Activated T-cell treated with anti-CD3 and anti-CD28 coated beads for 24 hours (primary cell): ENCODE results near the gene LRP4.

Source experiments
- DNase-seq: peaks from one replicate; pipeline ENCODE4 v3.0.0-alpha.2; 2020; ENCODE audit warnings: low read depth

Gene LRP4

DNA sequence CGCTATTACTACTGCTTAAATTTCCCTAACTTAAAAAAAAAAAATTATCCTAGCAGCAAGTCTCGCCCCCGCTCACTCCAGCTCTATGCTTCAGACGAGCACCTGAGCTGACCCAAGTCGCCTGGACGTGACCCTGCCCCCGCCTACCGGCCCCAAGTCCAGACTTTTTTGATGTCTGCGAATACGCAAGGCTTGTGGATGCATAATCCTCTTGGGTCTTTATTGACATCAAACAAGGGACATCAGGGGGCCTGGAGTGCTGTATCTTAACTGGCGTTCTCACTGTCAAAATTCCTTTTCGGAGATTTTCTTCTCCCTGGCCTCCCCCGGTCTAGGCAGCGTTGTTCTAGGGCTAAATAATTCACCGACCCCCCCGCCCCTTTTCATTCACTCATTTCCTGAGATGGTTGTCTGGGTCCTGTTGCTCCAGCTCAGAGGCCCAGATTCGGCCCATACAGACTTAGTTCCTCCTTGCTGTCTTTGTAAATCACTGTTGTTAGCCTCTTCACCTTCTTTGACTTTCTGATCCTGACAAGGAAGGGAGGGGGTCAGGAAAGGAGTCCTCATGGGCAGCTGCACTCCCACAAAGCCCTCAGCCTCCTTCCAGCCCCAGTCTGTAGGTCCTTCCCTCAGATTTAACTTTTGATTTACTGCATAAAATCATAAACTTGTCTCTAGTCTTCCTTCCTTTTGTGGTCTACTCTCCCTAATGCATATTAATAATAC, 601 bp upstream of the LRP4 start:
- DNase-seq = no peak

DNA sequence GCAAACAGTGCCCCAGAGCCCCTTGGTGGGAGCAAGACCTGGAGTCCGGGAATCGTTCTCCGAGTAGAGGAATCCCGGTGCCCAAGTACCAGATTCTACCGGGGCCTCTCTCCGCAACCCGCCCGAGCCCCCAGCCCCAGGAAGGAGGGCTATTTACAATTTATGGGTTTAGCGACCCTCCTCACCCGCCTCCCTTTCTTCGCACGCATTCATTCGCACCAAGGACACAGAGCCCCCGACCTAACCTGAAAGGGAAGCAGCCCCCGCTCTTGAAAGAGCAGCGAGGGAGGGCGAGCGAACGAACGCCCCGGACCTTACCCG, 628 bp downstream of the LRP4 start:
- no peak for DNase-seq

DNA sequence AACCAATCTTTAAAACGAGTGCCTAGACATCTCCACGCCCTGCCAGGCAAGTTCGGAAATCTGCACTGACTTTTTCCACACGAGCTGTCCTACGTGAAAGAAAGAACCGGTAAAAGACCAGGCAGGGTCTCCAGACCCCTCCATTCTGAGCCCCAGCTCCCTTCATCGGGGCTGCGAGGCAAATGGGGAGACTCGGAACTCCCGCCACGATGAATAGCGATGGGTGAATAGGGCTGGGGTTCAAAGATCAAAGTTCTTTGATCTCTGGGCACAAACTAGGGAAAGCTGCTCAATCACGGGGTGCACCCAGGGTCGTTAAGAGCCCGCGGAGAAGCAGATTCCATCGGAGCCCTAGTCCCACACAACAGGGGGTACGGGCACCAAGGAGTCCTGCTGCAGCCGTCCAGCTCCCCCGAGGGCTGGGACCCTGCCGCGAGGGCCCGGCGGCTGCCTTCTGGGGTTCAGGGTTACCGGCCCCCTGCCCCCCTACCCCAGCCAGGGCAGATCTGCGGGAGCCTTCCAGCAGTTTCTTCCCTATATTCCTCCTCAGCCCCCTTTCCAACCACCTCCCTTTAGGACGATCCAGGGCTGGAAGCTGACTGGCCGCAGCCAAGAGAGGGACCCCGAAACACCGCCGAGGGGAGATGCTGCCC, 1.1 kb downstream of the LRP4 start:
- DNase-seq = no peak

DNA sequence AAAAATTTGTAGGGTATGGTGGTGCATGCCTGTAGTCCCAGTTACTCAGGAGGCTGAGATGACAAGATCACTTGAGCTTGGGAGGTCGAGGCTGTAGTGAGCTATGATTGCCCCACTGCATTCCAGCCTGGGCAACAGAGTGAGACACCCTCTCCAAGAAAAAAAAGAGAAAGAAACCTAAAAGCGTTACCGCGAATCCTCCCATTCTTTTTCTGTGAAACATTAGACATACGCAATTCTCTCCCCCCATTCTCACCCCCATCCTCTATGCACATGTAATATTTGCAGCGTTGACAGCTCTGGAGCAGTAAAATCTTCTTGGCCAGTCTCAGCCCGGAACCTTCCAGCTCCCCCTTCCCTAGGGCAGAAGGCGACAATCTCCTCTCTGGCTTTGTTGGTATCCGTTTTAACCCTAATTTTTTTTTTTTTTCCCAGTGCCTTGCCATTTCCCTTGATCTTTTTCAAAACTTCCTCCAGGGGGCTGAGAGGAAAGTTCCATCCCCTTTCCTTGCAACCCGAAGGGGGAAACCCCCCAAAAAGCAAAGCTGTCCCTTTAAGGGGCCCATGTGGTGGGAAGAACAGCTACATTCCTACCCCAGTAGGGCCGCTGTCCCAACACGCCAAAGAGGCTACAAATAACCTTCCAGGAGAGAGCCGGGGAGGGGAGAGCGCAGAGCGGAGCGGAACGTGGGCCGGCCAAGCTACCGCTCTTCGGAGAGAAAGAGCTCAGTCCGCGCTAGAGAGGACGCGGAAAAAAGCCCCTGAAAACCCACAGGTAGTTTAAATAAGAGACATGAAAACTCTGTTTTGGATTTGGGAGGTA, 1.9 kb downstream of the LRP4 start:
- no peak for DNase-seq

DNA sequence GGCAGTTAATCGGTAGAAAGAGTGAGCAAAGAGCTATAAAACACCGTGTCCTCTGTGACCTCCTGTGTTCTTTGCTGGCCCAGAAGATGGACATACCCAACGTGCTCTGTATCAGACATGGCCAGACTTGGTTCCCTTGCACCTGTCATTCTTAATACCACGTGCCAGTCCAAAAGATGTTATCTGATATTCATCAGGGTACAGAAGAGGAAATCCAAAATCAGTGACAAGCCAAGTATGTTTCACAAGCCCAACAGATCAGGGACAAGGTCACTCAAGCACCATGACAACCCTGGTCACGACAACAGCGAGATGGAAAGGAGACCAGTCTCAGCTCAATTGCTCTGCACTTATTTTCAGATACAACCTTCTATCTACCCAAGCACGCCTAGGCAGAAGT, 3.4 kb downstream of the LRP4 start:
- DNase-seq = no peak

DNA sequence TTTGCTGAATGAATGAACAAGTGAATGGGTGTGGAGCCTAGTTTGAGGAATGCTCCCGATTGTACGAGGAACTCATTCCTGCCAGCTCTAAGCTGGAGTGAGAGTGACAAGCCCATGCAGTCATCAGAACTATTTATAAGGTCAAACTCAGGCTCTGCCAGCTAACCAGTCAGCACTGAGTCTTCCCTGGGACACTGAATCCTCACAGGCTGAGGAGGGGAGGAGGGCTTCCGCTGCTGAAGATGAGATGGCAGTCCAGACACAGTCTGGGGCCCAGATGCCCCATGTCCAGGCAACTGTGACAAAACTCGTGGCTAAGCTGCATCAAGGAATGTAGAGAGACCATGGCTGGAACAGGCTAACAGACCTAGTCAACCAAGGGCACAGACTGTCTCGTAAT, 4.0 kb downstream of the LRP4 start:
- no peak for DNase-seq

DNA sequence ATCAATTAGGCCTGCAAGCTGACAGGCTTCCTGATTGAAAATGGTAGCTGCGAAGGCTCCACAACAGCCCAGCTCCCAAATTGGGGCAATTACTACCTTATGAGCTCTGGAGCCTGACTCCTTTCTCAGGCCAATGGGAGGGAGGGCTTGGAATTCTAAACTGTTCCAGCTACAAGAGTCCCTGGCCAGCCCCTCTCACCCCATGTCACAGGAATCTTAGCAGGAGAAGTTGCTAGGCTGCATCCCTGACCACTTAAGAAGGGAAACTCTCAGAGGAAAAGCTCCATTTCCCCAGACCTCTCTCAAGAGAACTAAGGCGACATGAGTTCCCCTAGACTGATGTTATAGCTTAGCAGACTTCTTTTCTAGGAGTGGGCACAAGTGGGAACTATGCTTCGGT, 4.9 kb downstream of the LRP4 start:
- no peak for DNase-seq

DNA sequence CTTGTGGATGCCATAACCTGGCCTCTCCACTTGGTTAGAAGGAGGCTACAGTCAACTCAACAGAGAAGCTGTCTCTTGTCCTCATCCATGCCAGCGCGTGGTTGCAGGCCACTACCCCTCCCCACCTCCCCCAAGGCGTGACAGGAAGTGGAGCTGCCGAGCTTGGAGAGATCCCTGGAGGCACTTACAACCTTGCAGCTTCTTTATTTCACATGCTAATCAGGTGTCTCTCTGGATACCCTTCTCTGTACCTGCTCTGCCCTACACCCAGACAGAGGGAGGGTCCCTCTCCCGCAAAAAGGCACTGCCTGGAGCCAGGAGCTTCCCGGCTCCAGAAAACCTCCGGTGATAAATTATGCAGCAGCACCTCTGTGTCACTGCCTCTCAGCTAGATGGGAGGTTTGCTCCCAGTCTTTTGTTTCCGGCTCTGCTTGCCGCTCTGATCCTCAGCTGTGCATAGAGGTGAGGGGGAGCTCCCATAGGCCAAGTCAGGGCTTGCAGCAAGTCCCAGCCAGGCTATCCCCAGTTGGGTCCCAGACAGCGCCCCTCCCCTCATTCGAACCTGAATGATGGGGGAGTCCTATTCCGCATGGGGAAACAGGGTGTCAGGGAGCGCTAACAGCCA, 5.7 kb downstream of the LRP4 start:
- DNase-seq = no peak

DNA sequence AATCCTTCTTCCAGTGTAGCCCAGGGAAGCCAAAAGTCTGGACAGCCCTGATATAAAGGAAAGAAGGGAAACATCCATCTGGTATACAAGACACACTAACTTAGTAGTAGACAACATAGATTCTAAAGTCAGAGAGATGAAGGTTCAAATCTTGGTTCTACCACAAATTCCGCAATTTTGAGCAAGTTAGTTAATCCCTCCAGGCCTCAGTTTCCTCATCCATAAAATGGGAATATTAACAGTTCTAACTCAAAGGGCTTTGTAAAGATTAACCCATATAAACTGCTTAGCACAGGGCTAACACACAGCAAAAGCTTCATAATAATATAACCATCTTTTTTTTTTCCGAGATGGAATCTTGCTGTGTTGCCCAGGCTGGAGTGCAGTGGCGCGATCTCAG, 10.7 kb downstream of the LRP4 start:
- DNase-seq = no peak

DNA sequence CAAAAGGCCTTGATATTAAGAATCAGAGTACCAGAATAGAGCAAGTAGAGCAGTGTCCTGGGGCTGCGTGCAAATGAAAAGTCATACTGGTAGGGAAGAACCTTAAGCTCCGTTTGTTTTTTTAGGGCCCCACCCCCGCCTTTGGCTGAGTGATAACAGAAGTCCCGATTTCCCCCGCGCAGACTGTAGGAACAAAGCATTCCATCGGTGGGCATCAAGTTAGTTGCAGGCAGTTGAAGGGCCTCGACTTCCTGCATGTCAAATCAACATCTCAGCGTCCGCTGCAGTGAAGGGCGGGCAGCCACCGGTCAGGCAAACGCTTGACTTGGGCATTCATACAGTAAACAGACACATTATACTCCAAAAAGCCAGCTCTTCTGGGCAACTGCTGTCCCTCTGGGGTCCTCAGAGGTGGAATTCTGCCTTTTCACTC, 11.7 kb downstream of the LRP4 start:
- no peak for DNase-seq

DNA sequence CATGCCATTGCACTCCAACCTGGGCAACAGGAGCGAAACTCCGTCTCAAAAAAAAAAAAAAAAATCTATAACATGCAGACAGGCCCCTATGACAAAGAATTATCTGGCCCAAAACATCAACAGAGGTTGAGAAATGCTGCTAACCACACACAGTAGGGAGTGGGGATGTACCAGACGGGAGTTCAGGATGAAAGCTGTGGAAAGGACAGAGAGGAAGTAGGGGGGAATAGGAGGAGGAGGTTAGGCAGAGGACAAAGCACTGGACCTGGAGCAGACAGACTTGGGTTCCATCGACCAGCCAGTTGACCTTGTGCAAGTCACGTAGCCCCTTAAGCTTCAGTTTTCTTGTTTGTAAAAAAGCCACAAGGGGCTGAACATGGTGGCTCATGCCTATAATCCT, 12.5 kb downstream of the LRP4 start:
- DNase-seq = no peak

DNA sequence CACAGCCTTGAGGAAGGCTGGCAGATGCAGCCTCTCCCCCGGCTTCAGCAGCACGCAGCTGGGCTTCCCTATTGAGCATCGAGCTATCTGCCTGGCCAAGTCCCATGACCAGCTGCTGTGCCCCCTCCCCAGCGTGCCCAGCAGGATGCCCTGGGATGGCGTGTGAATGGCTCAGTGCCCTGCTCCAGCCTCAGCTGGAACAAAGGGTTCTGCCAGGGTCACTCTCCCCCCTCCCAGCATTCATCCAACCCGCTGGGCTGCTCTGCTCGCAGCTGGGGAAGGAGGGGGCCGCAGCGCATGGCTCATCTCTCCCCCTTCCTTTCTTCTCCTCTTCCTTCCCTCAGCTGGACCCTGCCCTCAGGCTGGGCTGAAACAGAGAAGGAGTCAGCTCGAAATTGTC, 14.5 kb downstream of the LRP4 start:
- no peak for DNase-seq

DNA sequence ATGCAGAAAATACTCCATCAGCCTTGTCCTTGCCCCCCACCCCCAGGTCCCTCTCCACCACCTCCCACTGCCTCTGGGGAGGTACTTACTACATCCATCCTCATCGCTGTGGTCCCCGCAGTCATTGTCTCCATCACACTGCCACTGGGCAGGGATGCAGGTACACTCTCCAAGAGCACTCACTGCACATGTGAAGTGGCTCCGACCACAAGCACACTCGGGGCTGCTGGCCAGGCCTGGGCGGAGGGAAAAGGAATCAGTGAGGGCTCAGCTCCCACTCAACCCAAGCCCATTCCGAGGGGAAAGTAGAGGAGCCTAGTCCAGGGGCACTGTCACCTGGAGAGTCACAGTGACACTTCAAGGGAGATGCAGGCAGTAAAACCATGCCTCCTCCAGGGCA, 15.7 kb downstream of the LRP4 start:
- DNase-seq = no peak

DNA sequence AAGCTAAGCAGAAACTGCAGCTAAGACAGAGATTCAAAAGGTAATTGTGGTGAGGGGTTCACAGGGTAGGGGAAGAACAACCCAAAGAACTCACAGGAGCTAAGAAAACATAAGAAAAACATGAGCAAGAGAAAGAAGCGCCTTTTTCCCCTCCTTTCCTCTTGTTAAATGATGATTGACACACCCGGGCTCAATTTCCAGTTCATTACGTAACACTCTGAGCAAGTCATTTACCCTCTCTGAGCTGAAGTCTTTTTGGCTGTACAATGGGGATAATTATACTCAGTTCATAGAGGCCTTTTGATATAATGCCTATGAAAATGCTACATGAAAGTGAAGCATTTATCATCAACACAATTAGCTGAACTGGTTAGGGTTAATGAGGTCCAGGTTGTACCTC, 17.2 kb downstream of the LRP4 start:
- DNase-seq = no peak

DNA sequence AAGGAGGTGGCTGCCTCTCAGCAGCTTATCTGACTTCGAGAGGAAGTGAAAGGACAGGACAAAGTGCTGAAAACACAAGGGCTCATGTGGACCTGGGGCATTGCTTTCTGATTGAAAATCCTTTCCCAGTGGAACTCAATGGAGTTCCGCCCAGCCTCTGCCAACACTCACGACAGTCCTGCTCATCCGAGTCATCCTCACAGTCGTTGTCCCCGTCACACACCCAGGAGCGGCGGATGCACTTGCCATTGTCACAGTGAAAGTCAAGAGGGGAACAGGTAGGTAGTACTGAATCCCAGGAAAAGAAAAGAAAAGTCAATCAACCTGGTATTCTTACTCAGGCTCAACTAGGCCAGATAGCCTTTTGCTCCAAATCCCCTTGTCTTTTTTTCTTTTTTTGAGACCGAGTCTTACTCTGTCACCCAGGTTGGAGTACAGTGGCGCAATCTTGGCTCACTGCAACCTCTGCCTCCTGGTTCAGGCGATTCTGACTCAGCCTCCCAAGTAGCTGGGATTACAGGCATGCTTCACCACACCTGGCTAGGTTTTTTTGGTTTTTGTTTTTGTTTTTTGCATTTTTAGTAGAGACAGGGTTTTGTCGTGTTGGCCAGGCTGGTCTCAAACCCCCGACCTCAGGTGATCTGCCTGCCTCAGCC, 18.1 kb downstream of the LRP4 start:
- DNase-seq = no peak

DNA sequence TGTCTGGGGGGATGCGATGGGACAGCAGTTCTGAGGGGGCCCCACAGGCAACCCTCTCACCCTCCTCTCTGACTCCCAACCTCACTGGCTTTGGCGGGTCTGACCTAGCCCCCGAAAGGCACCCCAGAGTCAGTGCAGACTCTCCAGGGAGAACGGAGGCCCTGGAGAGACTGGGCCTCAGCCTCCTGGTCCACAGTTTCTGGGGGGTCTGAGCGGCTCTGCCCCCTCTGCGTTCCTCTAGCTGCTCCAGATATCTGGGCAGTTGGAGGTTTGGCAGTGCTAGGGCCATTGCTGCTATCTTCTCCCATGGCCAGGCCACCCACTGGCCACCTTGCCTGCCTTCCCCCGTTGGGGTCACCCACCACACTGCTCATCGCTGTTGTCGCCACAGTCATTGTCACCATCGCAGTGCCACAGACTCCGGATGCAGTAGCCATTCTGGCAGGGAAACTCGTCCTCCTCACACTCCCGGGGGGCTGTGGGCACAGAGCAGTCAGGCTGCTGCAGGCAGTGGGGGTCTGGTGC, 18.8 kb downstream of the LRP4 start:
- no peak for DNase-seq

DNA sequence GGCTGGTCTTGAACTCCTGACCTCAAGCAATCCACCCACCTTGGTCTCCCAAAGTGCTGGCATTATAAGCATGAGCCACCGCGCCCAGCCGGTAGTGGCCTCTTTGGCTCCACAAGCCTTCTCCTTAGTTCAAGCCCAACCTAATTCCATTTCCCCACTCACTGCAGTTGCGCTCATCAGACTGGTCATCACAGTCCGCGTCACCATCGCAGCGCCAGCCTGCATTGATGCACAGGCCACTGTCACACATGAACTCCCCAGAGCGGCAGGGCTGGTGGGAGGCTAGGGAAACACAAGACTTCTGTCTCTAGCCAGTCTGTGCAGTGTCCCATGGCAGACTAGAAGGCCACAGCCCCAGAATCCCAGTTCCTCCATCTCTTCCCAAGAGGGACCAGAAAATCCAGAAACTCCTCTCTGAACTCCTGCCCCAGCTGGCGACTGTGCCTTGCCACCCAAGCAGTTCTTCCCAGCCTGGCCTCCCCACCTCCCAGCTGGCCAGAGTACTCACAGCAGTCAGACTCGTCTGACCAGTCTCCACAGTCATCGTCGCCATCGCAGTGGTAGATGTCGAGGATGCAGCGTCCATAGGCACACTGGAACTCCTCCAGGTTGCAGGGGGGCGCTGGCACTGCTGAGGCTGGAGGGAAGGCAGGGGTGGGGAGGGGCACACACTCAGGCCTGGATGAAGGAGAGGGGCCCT, 19.8 kb downstream of the LRP4 start:
- DNase-seq = no peak

DNA sequence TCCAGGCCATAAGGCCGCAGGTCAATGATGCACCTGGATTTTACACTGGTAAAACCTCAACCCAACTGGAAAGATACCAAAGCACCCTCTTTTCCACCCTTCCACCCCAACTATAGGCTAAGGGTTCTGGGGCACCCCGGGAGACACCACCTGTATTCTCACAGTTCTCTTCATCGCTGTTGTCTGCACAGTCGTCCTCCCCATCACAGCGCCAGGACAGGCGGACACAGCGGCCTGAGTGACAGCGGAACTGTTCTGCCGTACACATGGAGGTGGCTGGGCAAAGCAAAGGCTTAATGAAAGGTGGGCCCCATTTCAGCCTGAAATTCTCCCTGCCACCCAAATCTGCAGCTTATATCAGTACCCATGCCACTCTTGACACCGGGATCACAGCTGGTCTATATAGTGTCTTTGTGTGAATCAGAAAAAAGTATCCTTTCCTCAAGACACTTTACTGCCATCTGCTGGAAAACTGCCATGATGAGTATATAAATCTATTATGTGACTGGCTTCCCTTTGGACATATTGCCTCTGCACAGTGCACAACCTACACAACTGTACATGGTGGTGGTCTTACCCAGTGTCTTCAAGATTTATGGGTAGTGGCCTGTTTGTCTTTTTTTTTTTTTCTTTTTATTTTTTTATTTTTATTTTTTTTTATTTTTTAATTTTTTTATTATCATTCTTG, 21.5 kb downstream of the LRP4 start:
- no peak for DNase-seq

DNA sequence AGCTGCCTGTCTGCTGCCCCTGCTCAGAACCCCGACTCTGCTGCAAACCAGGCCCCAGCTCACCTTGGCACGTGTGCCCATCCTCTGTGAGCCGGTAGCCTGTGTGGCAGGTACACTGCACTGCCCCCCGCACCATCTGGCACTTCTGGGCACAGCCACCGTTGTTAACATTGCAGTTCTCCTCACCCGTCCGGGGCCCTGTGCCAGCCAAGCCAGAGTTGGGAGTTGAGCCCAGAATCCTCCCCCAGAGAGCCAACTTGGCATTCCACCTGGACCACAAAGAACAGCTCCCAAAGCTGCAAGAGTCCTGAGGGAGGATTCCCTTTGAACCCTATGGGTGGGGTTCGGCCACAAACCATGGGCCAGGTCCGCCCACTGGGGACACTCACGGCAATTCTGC, 22.5 kb downstream of the LRP4 start:
- no peak for DNase-seq

DNA sequence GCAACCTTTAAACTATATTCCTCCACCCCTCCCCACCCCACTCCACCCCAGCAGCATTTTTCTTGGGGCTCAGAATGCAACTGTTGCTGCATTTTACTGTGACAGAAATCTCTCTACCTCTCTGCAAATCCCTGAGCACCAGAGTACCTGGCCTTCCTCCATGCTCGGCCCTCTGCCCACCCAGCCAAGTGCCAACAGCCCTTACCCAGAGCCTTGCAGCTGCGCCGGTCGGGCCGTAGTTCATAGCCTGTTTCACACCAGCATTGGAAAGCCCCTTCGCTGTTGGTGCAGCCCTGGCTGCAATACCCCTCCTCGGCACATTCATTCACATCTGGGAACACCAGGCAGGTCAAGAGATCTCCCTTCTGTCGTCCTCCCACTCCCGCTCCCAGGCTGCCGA, 23.4 kb downstream of the LRP4 start:
- DNase-seq = no peak

DNA sequence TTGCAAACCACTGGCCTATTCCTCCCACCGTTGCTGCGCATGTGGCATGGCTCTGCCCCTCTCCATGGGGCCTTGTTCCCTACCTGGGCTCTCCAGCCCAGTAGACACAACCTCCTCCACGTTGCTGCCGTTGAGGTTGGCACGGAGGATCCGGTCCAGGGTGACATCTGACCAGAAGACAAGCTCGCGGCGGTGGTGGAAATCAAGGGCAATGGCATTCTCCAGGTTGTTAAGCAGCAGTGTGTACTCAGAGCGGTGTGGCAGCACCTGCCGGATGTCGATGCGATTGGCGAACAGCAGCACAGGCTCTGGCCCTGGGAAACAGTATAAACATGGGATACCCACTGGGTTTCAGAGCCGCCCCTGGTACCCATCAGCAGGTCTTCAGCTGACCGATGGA, 23.8 kb downstream of the LRP4 start:
- no peak for DNase-seq
